Stimulated activated CD8-positive, alpha-beta memory T cell treated with anti-CD3 and anti-CD28 coated beads, Interleukin-15, amount 100 ng/mL, for 24 hours (primary cell): ENCODE measurements around the gene CEP135.
"Not testable (repeated sequence)": the region's sequence is repeated elsewhere in the genome, so short reads cannot be mapped to it uniquely, and the experiment has no call there.

Experiments
- DNase-seq: peaks from one replicate; pipeline ENCODE4 v3.0.0-alpha.2; 2020; ENCODE audit warnings: low read depth

CEP135 gene

DNA sequence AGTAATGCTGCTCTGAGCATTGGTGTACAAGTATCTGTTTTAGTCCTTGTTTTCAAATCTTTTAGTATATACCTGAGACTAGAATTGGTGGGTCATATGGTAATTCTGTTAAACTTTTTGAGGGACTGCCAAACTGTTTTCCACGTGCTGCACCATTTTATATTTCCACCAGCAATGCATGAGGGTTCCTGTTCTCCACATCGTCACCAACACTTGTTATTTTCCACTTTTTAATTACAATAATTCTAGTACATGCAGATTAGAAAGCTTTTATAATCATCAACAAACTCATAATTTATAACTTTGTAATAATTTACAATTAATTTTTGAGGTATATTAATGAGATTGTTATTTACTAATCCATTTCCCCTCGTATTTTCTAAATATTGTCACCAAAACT is 79.4 kb downstream of the CEP135 start:
- no peak for DNase-seq

DNA sequence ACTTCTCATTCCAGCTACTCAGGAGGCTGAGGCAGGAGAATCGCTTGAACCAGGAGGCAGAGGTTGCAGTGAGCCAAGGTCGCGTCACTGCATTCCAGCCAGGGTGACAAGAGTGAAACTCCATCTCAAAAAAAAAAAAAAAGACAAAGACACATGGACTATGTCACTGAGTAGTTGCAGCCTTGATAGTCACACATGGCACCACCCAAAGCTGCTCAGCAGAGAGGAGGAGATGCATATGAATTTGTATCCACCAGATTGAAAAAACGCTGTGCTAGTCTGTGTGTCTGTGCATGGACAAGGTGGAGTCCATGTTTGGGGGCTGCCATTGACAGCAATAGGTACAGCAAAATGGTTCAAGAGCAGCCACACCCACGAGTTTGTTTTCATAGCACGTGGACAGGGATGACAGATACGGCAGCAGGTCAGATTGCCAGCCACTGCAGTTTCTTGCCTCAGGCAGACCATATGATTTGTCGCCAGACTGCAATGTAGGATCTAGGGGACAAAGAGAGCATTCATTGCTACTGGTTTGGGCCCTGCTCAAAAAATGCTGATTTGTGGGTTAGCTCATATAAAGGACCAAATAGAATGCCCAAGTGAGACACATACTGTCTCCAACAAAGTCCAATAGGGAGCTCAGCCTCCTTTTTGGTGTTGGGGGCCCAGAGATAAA is 89.9 kb downstream of the CEP135 start:
- DNase-seq: no peak

DNA sequence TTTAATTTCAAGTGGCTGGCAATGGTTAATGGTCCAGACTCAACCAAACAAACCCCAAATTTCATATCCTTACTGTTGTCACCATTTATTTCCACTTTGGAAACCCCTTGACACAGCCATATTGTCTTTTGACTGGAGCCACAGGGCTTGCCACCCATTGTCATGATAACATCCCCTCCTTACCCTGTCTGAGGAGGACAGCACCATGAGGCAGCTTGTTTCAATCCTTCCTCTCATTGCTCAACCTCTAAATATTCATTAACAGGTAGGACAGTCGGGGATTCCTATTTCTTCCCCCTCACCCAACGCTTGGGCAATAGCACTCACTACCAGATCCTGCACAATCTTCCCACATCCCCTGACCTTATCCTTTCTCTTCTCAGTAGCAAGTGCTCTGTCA is 92.1 kb downstream of the CEP135 start:
- DNase-seq: no peak

DNA sequence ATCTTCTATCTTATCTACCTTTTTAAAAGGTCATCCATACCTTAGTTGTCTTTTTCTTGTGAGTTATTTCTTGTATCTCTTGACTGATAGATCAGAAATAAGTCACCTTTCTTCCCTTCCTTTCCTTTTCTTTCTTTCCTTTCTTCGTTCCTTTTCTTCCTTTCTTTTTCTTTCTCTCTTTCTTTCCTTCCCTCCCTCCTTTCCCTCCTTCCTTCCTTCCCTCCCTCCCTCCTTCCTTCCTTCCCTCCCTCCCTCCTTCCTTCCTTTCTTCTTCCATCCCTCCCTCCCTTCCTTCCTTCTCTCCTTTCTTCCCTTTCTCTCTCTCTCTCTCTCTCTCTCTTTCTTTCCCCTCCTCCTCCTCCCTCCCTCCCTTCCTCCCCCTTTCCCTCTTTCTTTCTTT is 93.5 kb downstream of the CEP135 start:
- no peak for DNase-seq

DNA sequence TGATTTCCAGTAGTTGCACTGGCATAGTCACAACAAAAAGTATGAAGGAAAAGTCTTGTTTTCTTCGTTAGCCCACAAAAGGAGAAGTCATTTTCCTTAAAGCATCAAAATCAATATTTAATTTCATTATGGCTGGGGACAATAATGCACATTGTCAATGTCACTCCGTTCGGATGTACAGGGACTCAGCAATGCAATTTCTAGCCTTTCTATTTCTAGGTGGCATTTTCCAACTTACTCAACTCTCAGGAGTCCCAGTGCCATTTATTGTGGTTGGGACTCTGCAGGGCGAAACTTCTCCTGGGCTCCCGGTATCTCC is 99.6 kb downstream of the CEP135 start:
- no peak for DNase-seq

DNA sequence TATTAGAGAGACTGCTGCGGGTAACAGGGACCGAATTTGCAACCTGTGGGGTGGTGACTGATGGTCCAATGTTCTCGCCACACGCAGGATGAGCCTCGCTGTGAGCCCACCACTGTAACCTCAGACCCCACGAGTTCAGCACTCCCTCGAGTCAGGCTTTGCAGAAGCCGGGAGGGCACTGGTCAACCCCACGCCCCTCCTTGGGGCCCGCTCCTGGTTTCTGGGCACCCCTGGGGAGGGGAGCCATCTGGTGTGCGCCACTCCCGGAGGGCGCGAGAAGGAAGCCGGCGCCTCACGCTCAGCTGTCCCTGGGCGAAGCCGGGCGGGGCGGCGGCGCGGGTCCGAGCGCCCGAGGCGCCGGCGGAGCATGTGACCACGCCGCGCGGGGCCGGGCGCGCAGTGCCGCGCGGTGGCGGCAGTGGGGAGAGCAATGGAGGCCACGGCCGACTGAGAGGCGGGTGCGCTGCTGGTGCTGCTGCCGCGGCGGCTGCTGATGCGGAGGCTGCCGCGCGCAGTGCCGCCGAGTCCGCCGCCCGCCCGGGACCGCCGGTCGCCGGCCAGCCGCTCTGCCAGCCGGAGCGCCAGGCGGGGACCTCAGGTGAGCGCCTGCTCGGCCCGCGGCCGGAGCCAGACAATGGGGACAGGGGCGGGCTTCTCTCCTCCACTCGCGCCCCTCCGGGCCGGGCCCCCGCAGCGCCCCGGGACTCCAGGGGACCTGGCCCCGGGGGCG is 100.1 kb downstream of the CEP135 start:
- DNase-seq: no peak

DNA sequence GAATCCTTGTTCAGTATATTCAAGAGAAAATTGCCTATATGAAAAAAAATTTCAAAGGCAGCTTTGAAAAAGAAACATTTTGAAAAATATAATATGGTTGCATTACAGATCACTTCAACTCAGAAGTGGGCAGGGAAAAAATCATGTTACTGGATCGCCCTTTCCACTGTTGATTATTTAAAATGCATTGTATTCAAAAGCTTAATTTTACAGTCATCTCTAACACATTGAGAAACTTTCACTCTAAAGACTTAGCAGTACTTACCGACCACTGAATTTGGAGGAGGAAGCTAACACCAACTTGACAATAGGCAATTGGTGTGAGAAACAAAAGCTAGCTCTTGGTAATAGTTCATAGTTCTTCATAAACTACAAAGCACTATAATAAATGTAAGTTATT is 101.9 kb downstream of the CEP135 start:
- no peak for DNase-seq

DNA sequence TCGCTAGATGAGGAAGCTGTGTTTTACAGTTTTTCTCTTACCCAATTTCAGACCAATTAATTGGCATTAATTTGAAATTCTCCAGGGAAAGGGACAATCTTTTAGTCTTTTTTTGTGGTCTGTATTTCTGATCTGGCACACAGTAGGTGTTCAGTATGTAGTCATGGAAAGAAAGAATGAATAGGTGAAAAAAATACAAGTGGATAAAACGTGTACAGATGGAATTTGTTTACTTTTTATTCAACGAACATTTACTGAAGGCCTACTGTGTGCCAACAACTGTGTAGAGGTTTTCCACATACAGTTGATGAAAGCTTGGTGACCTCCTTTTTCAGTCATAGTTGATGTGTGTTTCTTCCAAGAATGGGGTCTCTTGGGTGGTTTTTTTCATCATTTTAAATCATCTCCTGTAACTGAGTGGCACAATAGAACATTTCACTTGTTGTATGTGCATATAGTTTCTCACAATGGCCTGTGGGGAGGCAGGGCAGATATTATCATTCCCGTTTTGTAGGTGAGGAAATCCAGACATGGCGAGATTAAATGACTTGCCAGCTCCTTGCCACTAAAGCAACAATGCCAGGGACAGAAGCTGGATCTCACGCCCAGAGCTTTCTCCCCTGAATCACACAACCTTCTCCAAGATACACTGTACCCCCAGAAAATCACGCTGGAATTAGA is 102.4 kb downstream of the CEP135 start:
- no peak for DNase-seq

DNA sequence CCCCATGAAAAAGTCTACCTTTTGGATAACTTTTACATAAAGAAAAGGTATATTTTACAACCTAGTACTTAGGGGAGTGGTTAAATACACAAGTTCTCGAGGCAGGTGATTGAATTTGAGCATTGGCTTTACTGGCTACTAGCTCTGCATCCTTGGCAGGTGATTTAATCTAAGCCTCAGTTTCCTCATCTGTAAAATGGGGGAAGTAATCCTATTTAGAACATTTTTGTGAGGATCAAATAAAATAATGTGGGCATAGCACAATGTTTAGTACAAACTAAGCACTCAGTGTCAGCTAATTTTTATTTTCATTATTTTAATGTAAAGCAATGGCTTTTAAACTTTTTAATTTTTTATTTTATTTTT is 102.9 kb downstream of the CEP135 start:
- no peak for DNase-seq

DNA sequence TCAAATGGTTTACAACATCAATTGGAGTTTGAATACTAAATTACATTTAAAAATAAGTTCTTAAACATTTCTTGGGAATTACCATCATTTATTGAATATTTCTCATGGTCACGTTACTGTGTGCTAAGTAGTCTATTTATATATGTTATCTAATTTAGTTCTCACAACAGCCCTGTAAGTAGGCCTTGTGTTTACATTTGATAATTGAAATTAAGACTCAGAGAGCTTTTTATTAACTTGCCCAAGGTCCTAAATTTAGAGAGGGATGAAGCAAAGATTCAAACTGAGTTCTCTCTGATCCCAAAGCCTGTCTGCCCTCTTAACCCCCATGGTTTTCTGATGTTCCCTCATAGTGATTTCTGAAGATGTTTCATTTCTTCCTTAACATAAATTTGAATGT is 103.7 kb downstream of the CEP135 start:
- no peak for DNase-seq

DNA sequence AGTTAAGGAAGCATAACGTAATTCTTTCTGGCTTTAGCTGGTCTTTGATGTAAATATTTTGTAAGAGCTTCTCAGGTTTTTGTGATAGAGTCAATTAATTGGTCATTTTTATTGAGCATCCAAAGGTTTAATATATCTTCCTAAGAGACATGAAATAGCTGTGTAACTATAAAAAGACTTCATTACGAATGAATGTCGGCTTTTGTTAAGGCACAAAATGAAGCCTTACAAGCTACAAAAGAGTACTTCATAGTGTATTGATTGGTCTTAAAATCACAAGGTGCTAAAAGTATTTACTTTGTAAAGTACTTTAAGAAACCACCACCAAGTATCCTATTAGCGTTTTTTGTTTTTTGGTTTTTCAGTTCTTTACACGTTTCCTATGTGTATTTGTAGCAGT is 104.2 kb downstream of the CEP135 start:
- DNase-seq: no peak

DNA sequence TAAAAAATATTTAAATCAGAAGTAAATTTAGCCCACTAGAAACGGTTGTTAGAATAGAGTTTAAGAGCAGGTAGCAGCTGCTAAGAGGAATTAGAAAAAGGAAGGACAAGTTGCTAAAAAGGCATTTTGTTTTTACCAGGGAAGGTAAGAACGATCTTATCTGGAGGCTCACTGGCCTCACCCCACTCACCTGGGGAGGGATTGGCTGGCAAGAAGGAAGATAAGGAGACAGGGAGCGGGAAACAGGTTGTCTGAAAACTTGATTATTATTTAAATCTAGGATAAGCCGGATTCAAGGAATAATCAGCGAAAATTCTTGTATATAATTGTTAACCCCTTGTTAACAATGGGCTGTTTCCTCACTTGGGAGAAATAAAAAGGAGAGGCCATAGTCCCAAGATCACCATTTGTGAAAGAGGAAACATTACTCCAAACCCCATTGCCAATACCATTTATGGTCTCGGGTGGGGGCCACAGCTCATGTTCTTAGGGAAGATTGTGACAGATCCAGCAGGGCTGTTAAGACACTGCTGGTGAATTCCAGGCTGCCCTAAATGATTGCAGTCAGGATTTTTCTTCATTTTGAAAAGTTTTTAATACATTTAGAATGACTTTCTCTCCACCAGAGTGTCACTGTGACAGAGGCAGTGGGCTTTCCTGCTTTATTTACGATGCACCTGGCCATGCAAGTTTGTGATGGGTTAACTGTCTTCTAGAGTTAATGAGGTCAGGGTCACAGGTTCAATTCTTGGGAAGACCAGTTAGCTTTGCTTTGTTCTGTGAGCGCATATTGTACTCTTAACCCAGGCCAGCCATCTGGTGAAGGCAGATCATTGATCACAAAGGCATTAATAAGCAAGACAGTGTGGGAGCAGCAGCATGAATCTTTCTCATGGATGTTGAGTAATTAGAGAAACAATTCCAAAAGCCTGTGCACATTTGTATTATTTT is 106.6 kb downstream of the CEP135 start:
- DNase-seq: no peak

DNA sequence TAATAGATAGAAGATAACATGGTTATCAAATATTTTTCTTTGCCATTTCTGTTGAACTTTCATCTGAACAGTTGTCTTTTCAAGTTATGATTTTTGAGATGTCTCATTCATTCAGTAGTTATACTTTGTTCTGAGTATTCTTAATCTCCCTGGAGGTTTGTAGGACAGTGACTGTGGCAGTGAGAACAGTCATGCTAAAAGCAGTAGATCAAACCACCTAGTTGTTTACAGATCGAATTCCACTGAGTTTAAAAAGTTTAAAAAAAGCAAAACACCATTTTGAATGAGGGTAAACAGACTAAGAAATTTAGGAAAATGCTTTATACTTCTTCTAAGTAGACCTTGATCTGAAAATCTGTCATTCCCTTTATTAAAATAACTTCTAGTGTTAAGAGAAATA is 107.2 kb downstream of the CEP135 start:
- no peak for DNase-seq

DNA sequence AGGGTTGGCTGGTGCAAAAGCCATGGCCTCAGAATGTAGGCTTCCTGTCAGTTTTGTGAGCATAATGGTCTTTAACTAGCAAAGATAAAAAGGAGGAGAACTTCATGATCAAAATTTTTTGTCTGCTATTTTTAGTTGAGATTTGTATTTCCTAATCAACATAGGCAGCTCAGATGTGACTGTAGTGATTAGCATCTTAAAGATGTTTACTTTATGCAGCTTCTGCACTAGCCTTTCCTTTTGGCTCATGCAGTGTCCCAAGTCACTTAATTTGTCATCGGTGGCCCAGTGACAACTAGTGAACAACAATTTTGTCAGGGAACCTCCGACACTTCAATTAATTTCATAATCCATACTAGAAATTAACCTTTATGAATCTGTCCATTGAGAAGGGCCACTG is 109.8 kb downstream of the CEP135 start:
- no peak for DNase-seq

DNA sequence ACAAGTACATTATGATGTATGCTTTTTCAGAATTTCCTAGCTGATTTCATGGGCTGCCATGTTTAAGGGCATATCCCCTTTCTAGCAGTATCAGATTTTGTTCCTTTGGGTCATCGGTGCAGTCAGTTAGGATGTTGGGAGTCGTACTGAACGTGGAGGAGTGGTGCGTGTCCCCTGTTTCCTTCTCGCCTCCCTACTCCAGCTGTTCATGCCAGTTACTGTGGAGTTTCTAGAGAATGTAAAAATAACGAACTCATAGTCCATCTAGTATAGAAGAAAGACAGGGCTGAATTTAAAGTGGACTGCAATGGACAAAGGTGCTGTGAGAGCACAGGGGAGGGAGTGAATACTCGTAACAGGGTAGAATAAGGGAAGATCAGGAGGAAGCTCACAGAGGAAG is 111.3 kb downstream of the CEP135 start:
- DNase-seq: no peak

DNA sequence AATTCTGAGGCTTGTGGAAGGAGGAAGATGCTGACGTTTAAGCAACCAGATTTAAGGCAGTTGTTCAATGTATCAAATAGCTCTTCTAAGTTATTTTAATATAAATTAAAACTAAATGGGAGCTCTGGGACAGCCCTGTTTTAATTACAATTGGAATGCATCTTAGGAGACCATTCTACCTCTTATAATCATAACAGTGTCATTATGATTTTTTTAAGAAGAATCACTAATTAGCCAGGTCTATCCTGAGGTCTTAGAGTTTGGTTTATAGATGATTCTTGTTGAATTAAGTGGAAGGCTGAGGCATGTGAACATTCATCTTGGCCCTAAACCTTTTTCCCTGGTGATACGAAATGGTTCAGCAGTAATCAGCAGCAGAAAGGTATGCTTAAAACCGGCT is 113.4 kb downstream of the CEP135 start:
- DNase-seq: no peak

DNA sequence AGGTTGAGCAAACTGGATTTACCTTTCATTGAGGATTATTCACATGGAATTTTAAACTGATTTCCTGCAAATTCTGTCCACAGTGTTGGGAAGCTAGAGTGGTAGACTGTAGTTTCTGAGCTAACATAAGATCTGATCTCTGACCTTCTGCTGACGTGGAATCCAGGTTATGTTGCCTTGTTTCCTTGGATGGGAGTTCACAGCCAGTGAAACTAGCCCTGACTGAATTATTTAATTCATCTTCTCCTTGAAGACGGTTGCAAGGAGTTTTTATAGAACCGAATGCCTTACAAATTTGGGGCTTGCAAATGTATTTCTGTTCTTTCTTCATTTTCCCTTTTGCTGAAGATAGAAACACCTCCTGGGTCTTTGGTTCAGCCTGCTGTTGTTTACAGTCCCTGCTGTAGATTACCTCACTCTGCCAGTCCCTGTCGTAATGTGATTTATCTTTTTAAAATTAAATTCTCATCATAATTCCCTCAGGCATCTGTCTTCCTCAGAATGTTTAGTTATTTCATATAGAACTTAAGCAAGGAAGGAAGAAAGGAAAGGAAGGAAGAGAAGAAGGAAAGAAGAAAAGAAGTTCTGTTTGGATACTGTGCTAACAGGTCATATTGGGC is 113.9 kb downstream of the CEP135 start:
- DNase-seq: no peak

DNA sequence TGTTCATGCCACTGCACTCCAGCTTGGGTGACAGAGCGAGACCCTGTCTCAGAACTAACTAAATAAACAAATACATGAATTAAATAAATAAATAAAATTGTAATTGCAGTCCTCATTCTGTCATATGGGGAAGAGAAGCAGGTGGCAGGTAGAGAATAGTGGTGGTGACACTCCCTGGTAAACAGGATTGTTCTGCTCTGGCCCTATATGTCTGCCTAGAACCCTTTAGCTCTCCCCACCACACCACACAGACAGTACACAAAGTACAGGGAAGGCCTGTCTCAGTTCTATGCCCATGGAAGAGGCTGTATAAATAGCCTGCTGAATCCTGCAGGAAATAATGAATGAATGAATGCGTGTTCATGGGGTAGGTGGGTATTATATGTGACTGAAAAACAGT is 117.7 kb downstream of the CEP135 start:
- DNase-seq: no peak

DNA sequence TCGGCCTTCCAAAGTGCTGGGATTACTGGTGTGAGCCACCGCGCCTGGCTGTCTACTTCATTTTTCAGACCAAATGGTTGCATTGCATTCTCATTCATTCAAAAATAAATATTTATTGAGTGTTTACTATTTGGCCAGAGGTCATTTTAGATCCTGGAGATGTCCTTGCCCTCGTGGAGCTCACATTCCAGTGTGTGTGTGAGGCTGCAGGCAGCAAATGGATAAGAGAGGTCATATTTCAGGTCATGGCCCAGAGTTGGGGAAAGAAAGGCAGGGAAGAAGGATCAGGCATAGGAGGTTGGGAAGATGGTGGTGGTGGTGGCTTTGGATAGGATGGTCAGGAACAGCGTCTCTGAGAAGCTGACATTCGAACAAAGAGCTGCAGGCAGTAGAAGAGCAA is 119.1 kb downstream of the CEP135 start:
- no peak for DNase-seq

DNA sequence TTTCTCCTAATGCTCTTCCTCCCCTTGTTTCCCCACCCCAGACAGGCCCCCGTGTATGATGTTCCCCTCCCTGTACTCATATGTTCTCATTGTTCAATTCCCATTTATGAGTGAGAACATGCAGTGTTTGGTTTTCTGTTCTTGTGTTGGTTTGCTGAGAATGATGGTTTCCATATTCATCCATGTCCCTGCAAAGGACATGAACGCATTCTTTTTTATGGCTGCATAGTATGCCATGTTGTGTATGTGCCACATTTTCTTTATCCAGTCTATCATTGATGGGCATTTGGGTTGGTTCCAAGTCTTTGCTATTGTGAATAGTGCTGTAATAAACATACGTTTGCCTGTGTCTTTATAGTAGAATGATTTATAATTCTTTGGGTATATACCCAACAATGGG is 124.0 kb downstream of the CEP135 start:
- not testable (repeated sequence) for DNase-seq

DNA sequence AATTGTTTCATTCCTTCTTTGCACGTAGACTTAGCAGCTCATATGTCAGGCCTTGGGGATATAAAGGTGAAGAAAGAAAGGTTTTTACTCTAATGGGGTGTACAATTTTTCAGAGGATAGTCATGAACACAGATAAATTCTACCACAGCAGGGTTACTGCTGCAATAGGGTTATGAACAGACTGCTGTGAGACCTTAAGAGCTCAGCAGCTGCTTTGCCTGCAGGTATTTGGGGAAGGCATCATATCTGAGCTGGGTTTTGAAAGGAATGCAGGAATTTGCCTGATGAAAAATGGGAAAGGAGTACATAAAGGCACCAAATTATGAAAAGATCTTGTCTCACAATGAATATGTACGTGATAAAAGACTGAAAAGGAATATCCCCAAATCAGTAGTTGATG is 128.9 kb downstream of the CEP135 start:
- no peak for DNase-seq

DNA sequence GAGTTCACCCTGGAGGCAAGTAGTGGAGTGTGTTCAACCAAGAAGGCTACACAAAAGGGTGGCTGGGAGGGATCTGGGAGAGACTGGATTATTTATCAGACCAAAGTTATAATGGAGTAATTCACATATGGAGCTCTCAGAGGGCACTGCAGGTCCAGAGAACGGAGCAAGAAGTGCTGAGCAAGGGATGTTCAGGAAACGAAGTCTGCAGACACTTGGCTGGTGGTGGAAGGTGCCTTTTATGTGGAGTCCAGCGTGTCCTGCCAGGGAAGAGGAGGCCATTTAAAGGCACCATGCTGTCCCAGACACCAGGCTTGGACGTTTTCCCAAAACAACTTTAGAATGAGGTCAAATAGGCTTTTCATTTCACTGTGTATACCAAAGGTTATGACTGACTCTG is 130.1 kb downstream of the CEP135 start:
- no peak for DNase-seq
